Esophagus muscularis mucosa (tissue), 4 donors: Measurements from ENCODE around the gene EIF4E. TPM values are rescaled to one million over a fixed set of nuclear protein-coding genes. Genes with fewer than 3 reads are reported as not detected.

Experiments used
- DNase-seq: peaks from one replicate; pipeline ENCODE4 v3.0.0-alpha.2; 2017; ENCODE audit errors: extremely low spot score
- H3K27ac ChIP-seq, 4 donors: fragments of 200-600 bp; sonication (generic); replicated peaks in 1 of 4; 1 replicate in 3 of 4; 2 replicates in 1 of 4; pipeline ENCODE4 v1.5.1; 2016 to 2019; ENCODE audit warnings: mild to moderate bottlenecking in 1 of 4
- H3K27me3 ChIP-seq, 4 donors: fragments of 200-600 bp; sonication (generic); one replicate each; pipeline versions ENCODE4 v1.5.1 to v1.6.0; 2016 to 2019
- H3K36me3 ChIP-seq, 4 donors: fragments of 200-600 bp; sonication (generic); one replicate each; pipeline ENCODE4 v1.5.1; 2016 to 2019
- H3K4me1 ChIP-seq, 4 donors: fragments of 200-600 bp; sonication (generic); one replicate each; pipeline ENCODE4 v1.5.1; 2016 to 2019
- H3K4me3 ChIP-seq, 4 donors: fragments of 200-600 bp; sonication (generic); 1 replicate in 2 of 4; 2 replicates in 2 of 4; pipeline ENCODE4 v1.5.1; 2016 to 2019; ENCODE audit warnings: mild to moderate bottlenecking in 4 of 4, moderate library complexity in 1 of 4
- H3K9me3 ChIP-seq, 4 donors: fragments of 200-600 bp; sonication (generic); 1 replicate in 3 of 4; 2 replicates in 1 of 4; pipeline ENCODE4 v1.5.1; 2016 to 2019
- CTCF ChIP-seq, 3 experiments: fragments of 200-600 bp in 2 of 3; fragments of 450-650 bp in 1 of 3; sonication (generic) in 2 of 3; IDR thresholded peaks; one replicate each; pipeline ENCODE4 v1.5.1; 2017 to 2019; ENCODE audit warnings: antibody characterized with exemption in 3 of 3, mild to moderate bottlenecking in 2 of 3, moderate library complexity in 1 of 3
- EP300 ChIP-seq: sonication (generic); formaldehyde crosslinking; IDR thresholded peaks from one replicate; pipeline ENCODE4 v1.6.1; 2017; ENCODE audit warnings: antibody characterized with exemption
- POLR2A ChIP-seq: fragments of 450-650 bp; IDR thresholded peaks from one replicate; pipeline ENCODE4 v1.6.1; 2017; ENCODE audit warnings: antibody characterized with exemption, moderate library complexity, mild to moderate bottlenecking, low read depth
- POLR2AphosphoS5 ChIP-seq, 2 donors: sonication (generic); formaldehyde crosslinking; IDR thresholded peaks; one replicate each; pipeline ENCODE4 v1.6.1; 2017; ENCODE audit warnings: antibody characterized with exemption in 2 of 2
- WGBS: methylation state at CpG from one replicate; pipeline ENCODE4 v1.1.5; 2018; 5-methylcytosine and 5-hydroxymethylcytosine counted together
- intact Hi-C: fragments of 100-400 bp; cut with DNase I; formaldehyde crosslinking; loops from one replicate; pipeline ENCODE4 v1.15.1; 2023
- total RNA-seq, 4 donors: library from RNA; depleted of rRNA; stranded (reverse); fragments of >200 nt; gene quantifications; one replicate each; pipeline versions ENCODE4 v1.1.0 to v1.2.1, GENCODE V29; 2016

Gene EIF4E
- total RNA-seq, 4 donors from 2014 or later, result 67.7 to 84.3 (median 76.5) TPM

- Histone ChIP-seq H3K4me3 (no peak overlapping the region), H3K36me3 (no peaks in the 10 kb centered on the region), H3K9me3 (no peaks in the 10 kb centered on the region), H3K27ac (no peak overlapping the region), H3K27me3 (no peaks in the 10 kb centered on the region), H3K4me1 (peaks cover 32 to 75% (median 61%) of the 10 kb centered on the region in 4 donors)
- no peak for TF ChIP-seq POLR2A
- no peak for TF ChIP-seq CTCF (IDR thresholded peaks at IDR 0.05)
- TF ChIP-seq EP300, result no peak
- no peak for TF ChIP-seq POLR2AphosphoS5 (IDR thresholded peaks at IDR 0.05)
- DNase-seq, result no peak
- intact Hi-C loops, result no loop called here
- WGBS, result 75% methylated on average over 5 of the region's 5 CpGs
Observed at GRCh38 chr4:98909646-98910401, 19.1 kb downstream of the EIF4E start.

- Histone ChIP-seq H3K4me1 (peaks cover 32 to 69% (median 56%) of the 10 kb centered on the region in 4 donors), H3K36me3 (no peaks in the 10 kb centered on the region), H3K27me3 (no peaks in the 10 kb centered on the region), H3K27ac (no peak overlapping the region), H3K9me3 (no peaks in the 10 kb centered on the region), H3K4me3 (no peak overlapping the region)
- no peak for DNase-seq
- WGBS, result 49% methylated on average over 2 of the region's 2 CpGs
- TF ChIP-seq POLR2AphosphoS5 (IDR thresholded peaks at IDR 0.05) (no peak), POLR2A (no peak), EP300 (no peak), CTCF (IDR thresholded peaks at IDR 0.05) (no peak)
- intact Hi-C loops, result no loop called here
Observed at GRCh38 chr4:98908703-98909262, 20.1 kb downstream of the EIF4E start.

GRCh38 chr4:98908182-98908581 is 20.8 kb downstream of the EIF4E start:
- intact Hi-C loops, result no loop called here
- 68% methylated on average over 3 of the region's 3 CpGs for WGBS
- Histone ChIP-seq H3K36me3 (no peaks in the 10 kb centered on the region), H3K9me3 (no peaks in the 10 kb centered on the region), H3K4me3 (no peak overlapping the region), H3K4me1 (peaks cover 32 to 64% (median 55%) of the 10 kb centered on the region in 4 donors), H3K27ac (no peak overlapping the region), H3K27me3 (no peaks in the 10 kb centered on the region)
- DNase-seq, result no peak
- TF ChIP-seq POLR2AphosphoS5 (IDR thresholded peaks at IDR 0.05) (no peak), POLR2A (no peak), EP300 (no peak), CTCF (IDR thresholded peaks at IDR 0.05) (no peak)

- Histone ChIP-seq H3K4me3 (no peak overlapping the region), H3K27ac (no peak overlapping the region), H3K4me1 (peaks cover 30 to 60% (median 50%) of the 10 kb centered on the region in 4 donors), H3K36me3 (peaks cover 8 to 9% (median 9%) of the 10 kb centered on the region in 4 donors), H3K27me3 (no peaks in the 10 kb centered on the region), H3K9me3 (no peaks in the 10 kb centered on the region)
- intact Hi-C loops, result no loop called here
- no peak for DNase-seq
- TF ChIP-seq POLR2A, result no peak
- no peak for TF ChIP-seq EP300
- TF ChIP-seq POLR2AphosphoS5 (IDR thresholded peaks at IDR 0.05), result no peak
- TF ChIP-seq CTCF (IDR thresholded peaks at IDR 0.05), result no peak
Observed at GRCh38 chr4:98905839-98906238, 23.1 kb downstream of the EIF4E start.
